K562 (cell line): ENCODE measurements around the gene ZMYM1. TPM values are rescaled to one million over a fixed set of nuclear protein-coding genes. Genes with fewer than 3 reads are reported as not detected.

Experiments used
- BRD9 ChIP-seq: fragments of 450-650 bp; IDR thresholded peaks from 2 replicates; pipeline ENCODE4 v1.6.1; 2018; ENCODE audit warnings: low read depth; ENCODE audit not compliant: partially characterized antibody
- KLF13 ChIP-seq: fragments of 450-650 bp; IDR thresholded peaks from 2 replicates; pipeline ENCODE4 v1.6.1; 2016; ENCODE audit warnings: missing genetic modification characterization, low read depth, mild to moderate bottlenecking, missing compliant biosample characterization, moderate library complexity, borderline replicate concordance
- MGA ChIP-seq: fragments of 450-650 bp; IDR thresholded peaks from 2 replicates; pipeline ENCODE4 v1.6.1; 2016; ENCODE audit warnings: mild to moderate bottlenecking, moderate library complexity
- NR2C2 ChIP-seq, 2 experiments: fragments of 200-800 bp in 1 of 2; sonication (Bioruptor generic) in 1 of 2; sonication (generic) in 1 of 2; formaldehyde crosslinking in 1 of 2; IDR thresholded peaks; 2 replicates each; pipeline versions ENCODE4 v1.6.1 to v1.8.0; 2016 to 2022; ENCODE audit warnings: mild to moderate bottlenecking in 1 of 2, missing compliant biosample characterization in 1 of 2, missing genetic modification characterization in 1 of 2, missing genetic modification reagents in 1 of 2
- PBX2 ChIP-seq, 2 experiments: IDR thresholded peaks in 1 of 2; conservative IDR thresholded peaks in 1 of 2; 2 replicates each; pipeline ENCODE4 v1.6.1; 2016; ENCODE audit warnings: low read depth in 2 of 2, mild to moderate bottlenecking in 1 of 2, missing compliant biosample characterization in 1 of 2, missing genetic modification characterization in 1 of 2, moderate library complexity in 1 of 2
- SETDB1 ChIP-seq: IDR thresholded peaks from one replicate; pipeline ENCODE4 v1.6.1; 2012; ENCODE audit warnings: low read length, control low read depth, inconsistent platforms
- SMC3 ChIP-seq: conservative IDR thresholded peaks from 2 replicates; pipeline ENCODE4 v1.6.1; 2011; ENCODE audit warnings: low read depth, low read length, improper control_type of control experiment; ENCODE audit not compliant: insufficient read depth
- polyA plus RNA-seq, 8 experiments: library from polyadenylated mRNA; depleted of rRNA in 4 of 8; stranded (reverse) in 5 of 8; unstranded in 3 of 8; fragments of >200 nt; fragmentation: Nextera tagmentation in 2 of 8; fragmentation: Illumina TruSeq in 1 of 8; extraction: Ambion mirVana in 2 of 8; extraction: Trizol in 1 of 8; gene quantifications; 2 replicates each; pipeline versions ENCODE4 v1.2.1 to v1.2.3, GENCODE V29; 2011 to 2014; ENCODE audit warnings: inconsistent platforms in 1 of 8, missing spikeins in 1 of 8
- total RNA-seq, 7 experiments: library from RNA; depleted of rRNA in 6 of 7; stranded (reverse); fragments of >200 nt in 6 of 7; fragmentation: Illumina TruSeq in 2 of 7; extraction: Trizol in 2 of 7; gene quantifications; 2 replicates each; pipeline versions ENCODE4 v1.2.1 to v1.2.3, GENCODE V29; 2011 to 2021; ENCODE audit warnings: low replicate concordance in 1 of 7
- TF ChIP-seq, protein P1 (sequence below): fragments of 250-450 bp; sonication (Bioruptor Pico); IDR thresholded peaks from 2 replicates; pipeline ENCODE4 v1.4.0; 2020; ENCODE audit warnings: mild to moderate bottlenecking, moderate library complexity

The ZMYM1 gene
- total and polyA plus RNA-seq, 9 of the 15 experiments (the other 6 are each of a cell fraction or from before 2014, with no cell fraction given) = 7.5 to 25.4 (median 15.8) TPM

DNA sequence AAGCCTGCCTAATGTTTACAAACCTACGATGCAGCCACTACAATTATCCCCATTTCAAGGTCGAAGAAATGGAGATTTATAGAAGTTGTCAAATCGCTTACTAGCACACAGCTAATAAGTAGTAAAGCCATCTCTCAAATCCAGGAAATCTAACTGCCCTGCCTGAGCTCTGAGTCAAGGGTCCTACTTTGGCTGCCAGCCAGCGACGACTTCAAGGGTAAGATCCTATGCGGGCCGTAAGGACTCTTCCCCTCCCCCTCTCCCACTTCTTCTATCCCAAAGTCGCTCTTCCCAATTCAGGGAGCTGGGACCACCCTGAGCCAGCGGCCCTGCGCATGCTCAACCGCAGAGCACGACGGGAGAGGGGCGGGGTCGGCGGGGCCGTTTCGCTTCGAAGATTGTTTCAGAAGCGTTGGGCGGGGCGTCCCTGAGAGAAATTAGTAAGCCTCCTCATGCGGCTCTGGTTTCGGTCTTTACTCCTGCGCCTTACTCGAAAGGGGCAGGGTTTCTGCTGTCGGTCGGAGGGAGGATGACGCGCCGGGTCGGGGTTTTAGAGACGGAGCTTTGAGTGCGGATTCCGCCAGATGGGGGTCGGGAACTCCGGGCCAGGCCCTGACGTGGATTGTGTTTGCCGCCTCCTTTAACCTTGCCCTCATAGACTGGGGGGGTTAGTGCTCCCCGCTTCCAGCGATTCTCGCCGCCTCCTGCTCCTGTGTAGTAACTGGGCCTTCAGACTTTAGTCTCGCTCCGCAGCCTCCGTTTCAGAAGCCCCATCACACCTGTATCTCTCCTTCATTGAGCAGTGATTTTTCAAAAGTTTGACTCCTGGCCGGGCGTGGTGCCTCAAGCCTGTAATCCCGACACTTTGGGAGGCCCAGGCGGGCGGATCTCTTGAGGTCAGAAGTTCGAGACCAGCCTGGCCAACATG lies at the start of gene ZMYM1 (continued):
- TF ChIP-seq BRD9 (peak; percentile 21), NR2C2 (CRISPR knock-in tag; IDR thresholded peaks at IDR 0.05) (no peak), NR2C2 (tag; IDR thresholded peaks at IDR 0.05) (peak; percentile 49; the same call in 1 of the 2 replicates), MGA (peak; percentile 77), PBX2 (CRISPR knock-in tag; IDR thresholded peaks at IDR 0.05; ENCODE audit: low read depth) (no peak), PBX2 (tag; conservative IDR thresholded peaks at IDR 0.05; ENCODE audit: low read depth) (0 out of 2 replicates have a peak, but pooled peaks have one; percentile 29), SETDB1 (no peak), KLF13 (tag) (peak; percentile 92), SMC3 (0 out of 2 replicates have a peak, but pooled peaks have one; percentile 4)
- TF ChIP-seq, protein P1, sequence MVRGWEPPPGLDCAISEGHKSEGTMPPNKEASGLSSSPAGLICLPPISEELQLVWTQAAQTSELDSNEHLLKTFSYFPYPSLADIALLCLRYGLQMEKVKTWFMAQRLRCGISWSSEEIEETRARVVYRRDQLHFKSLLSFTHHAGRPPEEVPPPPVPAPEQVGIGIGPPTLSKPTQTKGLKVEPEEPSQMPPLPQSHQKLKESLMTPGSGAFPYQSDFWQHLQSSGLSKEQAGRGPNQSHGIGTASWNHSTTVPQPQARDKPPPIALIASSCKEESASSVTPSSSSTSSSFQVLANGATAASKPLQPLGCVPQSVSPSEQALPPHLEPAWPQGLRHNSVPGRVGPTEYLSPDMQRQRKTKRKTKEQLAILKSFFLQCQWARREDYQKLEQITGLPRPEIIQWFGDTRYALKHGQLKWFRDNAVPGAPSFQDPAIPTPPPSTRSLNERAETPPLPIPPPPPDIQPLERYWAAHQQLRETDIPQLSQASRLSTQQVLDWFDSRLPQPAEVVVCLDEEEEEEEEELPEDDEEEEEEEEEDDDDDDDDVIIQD (CRISPR knock-in tag) = peak; percentile 26; the same call in 1 of the 2 replicates
